Kidney capillary endothelial cell (primary cell): Measurements from ENCODE around the gene RIPK1.
"Not testable (repeated sequence)": the region's sequence is repeated elsewhere in the genome, so short reads cannot be mapped to it uniquely, and the experiment has no call there.

Source experiments
- DNase-seq: peaks from one replicate; pipeline ENCODE4 v3.0.0-alpha.2; 2018; ENCODE audit warnings: low spot score

The RIPK1 gene

DNA sequence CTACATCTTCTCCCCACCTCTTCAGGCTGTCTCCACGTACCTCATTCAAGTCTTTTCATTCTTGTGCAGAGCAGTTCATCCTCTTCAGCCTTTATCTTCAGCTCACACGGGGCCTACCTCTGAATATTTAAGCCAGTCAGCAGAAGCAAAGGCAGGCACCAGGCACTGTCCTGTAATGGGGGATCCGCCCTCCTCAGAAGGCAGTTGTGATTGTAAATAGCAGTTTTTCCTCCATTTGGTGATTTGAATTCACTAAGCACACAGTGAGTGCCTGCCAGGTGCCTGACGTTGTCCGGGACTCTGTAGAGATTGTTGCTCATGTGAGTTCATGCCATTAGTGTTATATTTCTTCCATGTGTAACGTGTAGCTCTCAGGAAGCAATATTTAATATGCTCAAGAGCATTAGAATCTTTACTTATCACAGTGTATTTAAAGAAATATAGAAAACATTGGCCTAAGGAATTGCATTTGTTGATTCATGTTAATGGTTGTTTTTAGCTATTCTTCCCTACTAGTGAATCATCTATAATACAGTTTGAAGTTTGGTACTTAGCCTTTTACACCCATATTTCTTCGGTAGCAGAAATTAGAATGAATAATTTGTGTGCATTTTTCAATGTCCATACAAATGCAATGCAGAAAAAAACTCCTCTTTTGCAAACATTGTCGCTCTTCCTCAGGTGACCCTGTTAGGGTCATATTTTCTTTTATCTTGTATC, 68.2 kb downstream of the RIPK1 start:
- no peak for DNase-seq

DNA sequence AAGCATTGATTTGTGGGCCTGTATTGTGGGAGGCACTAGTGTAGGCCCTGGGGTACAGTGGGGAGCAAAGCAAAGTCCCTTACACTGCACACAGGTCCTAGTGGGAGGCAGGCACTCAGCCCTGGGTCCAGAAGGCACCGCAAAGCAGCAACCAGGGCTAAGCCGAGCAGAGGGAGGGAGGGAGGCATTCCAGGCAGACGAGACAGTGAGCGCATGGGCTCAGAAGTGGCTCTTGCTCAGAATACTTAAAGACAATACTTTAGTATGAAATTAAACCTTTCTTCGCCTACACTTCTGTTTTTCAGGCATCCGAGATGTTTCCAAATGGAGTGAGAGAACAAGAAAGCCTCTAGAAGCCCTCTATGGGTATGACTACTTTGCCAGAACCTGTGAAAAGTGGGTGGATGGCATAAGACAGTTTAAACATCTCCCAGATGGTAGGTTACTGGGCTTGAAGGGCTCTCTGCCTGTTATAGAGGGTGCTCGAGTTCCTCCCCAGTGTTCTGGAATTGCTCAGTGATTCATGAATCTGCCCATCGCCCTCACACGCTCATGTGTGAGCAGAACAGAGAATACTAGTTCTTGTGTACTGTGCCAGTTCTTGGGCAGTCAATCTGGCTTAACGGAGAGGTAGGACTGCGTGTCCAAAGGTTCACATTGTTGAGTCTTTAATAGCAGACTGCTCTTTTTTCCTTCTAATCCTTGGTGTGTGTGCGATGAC, 68.9 kb downstream of the RIPK1 start:
- DNase-seq = no peak

DNA sequence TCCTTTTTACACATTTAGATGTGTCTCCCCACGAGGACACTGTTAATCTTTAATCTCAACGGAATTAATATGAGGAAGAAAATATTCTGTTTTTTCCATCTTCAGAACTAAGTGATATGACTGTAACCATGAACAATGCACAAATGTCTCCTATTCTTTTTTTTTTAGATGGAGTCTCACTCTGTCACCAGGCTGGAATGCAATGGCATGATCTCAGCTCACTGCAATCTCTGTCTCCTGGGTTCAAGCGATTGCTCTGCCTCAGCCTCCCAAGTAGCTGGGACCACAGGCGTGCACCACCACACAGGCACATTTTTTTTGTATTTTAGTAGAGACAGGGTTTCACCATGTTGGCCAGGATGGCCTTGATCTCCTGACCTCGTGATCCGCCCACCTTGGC, 69.6 kb downstream of the RIPK1 start:
- not testable (repeated sequence) for DNase-seq

DNA sequence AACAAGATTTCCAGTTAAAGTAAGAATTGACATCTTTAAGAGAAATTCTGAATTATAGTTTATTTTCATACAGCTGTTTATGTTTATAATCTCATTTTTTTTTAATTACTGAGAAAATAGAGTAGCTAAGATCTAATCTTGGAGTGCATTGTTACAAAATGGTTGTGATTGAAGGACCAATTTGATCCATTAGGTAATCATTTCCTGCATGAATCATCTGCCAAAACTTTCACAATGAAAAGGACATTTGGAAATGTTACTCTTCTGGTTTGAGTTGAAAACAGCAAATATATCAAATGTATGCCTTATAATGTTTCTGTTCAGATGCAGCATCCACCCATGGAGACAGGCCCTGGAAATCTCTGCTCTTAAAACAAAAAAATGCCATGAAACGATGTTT, 70.0 kb downstream of the RIPK1 start:
- no peak for DNase-seq

DNA sequence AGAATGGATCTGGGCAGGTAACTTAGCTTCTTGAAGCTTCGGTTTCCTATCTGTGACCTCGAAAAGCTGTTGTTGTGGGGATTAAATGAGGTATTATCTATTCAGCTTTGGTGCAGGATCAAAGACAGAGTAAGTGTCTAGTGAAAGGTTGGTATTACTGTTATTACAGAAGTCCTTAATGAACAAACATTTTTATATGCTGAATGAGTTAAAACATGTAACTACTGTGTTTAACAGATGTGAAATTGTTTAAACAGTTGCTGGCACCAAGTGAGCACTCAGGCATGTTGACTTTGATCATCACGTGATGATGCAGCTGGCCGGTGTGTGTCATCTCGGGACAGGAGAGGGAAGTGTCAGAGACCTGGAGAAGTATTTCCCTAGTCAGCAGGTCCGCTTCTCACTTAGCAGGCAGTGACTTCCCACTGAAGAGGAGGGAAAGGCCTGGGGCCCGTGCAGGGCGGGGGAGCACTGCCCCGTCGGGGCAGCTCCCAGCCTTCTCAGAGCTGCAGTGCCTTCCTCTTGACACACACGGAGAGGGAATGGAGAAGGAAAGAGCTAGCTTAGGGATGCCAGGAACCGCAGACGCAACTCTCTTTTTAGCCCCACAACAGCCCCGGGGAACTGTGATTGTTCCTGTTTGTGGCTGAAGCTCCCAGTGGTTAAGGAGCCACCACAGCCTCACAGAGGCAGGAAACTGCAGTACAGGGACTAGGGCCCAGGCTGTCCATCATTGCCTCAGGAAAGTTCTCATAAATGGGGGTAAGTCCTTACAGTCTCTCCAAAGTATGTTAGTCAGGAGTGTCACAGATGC, 71.0 kb downstream of the RIPK1 start:
- no peak for DNase-seq

DNA sequence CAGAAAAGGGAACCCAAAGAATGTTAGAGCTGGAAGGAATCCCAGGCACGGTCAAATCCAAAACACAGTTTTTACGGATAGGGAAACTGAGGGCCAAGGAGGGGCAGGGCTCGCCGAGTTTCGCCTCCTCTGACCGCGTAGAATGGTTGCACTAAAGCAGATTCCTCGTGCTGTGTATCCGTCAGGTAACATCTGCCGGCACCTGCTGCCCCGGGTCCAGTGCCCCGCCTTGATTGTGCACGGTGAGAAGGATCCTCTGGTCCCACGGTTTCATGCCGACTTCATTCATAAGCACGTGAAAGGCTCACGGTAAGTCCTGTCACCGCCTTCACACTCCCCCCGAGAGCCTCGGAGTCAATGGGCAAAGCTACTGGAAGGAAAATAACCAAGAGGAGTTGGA, 71.9 kb downstream of the RIPK1 start:
- no peak for DNase-seq

DNA sequence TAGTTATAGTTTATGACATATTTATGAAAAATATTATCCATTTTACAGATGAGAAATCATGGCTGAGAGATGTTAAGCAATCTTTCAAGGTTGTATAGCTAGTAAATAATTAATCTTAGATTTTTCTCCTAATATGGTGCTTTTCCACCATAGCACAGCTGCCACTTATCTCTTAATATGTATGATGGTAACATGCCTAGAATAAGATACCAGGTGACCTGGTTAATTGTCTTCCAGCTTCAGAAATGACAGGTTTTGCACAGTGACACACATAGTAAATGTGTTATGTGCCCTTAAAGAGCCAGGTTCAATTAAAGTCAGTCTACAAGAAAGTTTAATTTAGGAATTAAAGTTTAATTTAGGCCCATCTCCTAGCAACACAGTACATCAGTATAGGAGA, 74.2 kb downstream of the RIPK1 start:
- DNase-seq = no peak

DNA sequence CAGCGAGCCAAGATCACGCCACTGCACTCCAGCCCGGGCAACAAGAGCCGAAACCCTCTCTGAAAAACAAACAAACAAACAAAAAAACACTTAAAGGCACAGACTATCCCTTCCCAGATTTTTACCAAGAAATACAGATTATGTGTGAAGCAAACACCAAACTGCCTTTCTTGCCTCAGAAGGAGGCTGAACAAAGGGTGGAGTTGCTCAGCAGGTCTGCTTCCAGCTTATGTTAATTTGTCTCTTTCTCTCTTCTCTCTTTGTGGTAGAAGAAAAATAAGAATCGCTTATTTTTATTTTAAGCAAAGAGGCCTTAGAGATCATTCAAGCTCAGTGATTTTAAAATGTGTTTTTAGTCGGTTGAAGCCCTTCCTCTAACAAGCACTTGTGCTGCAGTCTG, 74.9 kb downstream of the RIPK1 start:
- DNase-seq = no peak

DNA sequence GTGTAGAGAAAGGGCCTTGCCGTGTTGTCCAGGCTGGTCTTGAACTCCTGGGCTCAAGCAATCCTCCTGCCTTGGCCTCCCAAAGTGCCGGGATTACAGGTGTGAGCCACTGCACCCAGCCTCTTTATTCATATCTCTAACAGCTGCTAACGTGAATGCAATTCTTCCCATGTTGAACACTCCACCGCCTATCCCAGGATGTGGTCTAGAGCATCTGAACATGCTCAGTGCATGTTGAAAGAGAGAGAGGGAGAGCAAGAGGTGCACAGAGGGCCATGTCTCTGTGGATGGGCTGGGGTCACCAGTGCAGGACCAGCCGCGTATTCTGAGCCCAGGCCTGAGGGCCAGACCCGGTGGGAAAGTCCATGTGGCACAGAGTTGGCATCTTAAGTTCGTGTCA, 76.3 kb downstream of the RIPK1 start:
- DNase-seq = no peak

DNA sequence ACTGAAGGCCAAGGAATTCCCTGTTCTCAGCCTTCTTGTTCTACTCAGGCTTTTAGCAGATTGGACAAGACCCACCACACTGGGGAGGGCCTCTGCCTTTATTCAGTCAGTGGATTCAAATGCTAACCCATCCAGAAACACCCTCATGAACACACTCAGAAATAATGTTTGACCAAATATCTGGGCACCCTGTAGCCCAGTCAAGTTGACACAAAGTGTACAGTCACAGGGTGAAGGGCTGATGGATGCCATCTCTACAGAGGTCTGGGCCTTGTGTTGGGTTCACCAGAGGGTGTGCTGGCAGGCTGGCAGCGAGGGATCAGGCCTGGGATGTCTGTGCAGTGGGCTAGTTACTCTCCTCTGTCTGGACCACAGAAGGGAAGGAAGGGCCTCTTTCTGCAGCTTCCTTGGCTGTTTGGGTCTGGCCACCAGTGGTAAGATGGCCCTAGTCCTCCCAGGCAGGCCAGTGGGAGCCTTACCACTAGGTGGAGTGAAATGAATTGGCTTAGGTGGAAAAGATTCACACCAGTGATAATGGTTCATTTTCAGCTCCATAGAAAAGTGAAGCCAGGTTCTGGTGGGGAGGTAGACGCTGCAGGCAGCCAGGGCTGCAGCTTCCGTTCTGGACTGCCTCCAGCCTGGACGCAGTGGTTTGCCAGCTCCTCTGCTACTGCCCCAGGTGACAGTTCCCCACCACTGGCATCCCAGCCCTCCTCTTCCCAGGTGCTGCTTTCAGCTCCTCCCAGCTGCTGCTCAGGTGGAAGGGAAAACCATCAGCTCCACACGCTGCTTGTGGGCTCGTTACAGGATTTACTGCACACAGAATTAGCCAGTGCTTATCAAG, 79.8 kb downstream of the RIPK1 start:
- no peak for DNase-seq

DNA sequence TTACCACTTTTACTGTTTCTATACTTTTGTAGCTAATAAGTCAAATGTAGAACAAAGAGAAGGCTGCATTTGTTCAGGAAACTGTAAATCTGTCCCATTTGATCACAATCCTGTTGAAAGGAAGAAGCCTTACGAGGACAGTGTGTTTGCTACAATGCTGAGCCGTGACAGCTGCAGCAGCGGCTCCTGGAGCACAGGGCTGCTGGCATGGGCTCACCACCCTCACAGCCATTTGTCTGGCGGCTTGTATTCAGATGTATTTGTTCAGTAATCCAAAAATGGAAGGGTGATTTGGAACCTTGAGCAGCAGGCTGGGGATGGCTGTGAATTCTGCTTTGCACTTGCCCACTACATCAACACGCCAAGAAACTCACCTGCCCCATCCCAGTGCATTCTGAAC, 83.4 kb downstream of the RIPK1 start:
- no peak for DNase-seq

DNA sequence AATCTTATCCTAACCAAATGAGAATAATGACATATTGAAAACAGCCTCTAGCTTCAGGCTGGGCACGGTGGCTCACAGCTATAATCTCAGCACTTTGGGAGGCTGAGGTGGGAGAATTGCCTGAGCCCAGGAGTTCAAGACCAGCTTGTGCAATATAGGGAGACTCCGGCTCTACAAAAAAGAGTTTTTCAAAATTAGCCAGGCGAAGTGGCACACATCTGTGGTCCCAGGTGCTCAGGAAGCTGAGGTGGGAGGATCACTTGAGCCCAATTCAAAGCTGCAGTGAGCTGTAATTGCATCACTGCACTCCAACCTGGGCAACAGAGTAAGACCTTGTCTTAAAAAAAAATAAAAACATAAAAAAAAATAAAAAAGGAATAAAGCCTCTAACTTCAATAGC, 84.4 kb downstream of the RIPK1 start:
- DNase-seq = no peak

DNA sequence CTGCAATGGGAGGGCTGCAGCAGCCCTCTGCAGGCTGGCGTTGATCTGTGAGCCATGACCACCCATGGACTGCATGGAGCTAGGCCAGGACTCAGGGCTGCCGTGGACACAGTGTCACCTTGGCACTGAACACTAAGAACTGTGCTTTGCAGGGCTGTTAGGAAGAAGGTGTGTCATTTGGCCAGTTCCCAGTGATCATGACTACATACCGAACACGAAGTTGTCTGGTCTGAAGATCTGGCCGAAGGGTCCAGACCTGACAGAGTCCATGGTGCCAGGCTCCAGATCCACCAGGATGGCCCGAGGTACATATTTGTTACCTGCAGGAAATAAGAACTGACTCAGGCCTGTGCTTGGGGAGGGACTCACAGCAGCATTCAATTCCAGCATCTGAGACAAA, 87.1 kb downstream of the RIPK1 start:
- not testable (repeated sequence) for DNase-seq

DNA sequence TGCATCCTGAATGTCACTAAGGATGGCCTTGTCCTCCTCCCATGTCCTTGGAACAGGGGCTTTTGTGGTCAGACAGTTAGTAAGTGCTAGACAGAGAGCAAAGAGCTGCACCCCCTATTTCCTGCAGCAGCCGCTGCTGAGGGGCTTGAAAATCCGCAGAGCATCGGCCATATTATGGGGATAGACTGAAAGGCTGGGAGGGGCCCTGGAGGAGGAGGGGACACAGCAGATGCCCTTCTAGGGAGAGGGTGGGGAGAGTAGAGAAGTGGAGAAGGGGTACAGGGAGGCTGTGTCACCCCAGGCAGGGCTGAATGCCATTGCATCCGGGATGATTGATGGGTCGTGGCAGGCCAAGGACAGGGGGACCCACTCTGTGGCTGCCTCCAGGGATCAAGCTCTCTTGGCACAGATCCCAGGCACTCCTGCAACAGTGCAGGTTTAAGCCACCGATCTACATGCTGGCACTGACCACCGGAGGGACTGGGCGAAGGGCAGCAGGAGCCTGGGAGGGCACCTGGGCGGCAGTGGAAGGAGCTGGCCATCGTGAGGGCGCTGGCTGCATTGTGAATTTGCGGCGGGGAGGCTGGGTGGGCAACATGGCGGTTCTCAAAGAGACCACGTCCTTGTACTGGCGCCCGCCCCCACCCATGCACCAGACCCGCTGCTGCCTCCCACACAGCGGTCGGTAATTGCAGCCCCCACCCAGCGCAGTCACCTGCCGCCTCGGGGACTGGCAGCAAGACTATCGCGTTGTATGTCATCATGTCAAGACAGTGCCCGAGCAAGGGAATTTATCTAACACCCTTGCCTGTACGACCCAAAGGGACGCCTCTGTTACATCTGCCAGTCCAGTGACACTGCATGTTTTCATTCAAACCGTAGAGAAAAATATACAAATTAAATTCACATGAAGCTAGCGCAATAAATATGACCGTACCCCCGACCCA, 88.2 kb downstream of the RIPK1 start:
- not testable (repeated sequence) for DNase-seq

DNA sequence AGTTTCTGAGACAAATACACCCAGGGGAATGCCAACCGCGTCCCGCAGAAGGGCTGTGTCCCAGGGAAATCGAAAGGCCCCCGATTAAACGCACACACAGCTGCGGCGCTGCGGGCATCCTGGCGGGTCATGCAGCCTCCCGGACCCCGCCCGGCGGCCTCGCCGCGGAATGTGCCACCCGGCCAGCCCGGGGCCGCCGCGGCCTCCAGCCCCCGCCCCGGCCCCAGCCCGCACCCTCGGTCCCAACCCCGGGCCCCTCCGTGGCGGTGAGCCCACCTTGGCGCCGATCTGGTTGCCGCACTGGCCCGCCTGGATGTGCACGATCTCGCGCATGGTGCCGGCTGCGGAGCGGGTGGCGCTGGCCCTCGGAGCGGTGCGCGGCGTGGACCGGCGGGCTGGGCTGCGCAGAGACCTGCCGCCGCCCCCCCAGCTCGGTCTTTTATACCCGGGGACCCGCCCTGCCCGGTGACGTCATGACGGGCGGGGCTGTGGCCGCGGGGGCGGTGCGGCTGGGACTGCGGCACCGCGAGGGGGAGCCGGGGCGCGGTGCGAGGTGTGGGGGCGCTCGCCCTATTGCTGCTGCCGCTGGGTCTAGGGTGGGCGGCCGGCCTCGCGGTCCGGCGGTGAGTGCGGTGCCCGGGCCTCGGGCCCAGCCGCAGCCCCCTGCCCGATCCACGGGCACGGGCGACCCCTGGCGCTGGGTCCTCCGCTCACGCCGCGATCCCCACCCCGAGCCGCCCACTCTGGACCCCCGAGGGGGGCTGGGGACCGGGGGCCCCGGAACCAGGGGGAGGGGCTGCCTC, 89.0 kb downstream of the RIPK1 start, which contains the start of gene TUBB2A:
TUBB2A (minus strand) TSS at position 414 of the 803 bp plus-strand sequence; CDS start at position 333, 81 bp downstream.
- peak; percentile 81 for DNase-seq

DNA sequence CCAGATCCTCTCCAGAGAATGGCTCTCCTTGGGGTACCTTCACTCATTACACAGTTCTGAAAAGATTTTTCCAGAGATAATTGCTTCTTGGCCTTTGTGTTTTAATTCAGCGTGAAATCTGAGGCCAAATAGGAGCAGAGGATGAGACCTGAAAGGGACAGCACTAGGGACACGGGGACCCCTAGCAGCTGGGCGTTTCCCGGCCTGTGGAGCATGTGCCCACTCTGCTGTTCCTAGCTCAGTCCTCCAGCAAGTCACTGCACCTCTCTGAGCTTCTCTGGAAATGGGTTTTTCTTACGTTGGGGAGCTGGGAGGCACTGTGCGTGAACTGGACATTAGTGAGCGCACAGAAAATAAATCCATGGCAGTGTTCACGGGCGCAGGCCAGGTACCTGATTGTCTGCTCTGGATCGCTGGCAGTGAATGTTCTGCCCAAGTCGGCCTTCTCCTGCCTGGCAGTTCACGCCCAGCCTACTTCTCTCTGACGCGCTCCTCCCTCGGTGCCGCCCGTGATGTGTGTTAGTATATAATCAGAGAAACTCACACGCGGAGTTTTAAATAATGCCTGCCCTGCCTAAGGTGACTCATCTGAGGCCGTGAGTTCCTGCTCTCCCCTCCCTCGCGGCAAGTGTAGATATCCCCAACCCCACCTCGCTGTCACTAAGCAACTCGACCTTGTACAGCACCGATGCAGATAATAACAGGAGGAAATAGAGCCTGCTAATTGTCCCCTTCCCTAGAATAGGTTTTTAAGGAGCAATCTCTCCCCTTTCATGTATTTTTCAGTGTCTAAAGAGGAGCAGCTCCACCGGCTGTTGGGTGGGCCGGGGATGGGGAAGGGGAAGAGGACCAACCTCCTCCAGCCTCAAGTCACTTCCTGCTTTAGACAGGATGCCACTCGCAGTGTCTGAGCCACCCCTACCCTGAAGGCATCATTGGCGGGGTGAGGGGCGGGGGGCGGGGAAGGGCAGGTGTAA, 91.8 kb downstream of the RIPK1 start:
- no peak for DNase-seq

DNA sequence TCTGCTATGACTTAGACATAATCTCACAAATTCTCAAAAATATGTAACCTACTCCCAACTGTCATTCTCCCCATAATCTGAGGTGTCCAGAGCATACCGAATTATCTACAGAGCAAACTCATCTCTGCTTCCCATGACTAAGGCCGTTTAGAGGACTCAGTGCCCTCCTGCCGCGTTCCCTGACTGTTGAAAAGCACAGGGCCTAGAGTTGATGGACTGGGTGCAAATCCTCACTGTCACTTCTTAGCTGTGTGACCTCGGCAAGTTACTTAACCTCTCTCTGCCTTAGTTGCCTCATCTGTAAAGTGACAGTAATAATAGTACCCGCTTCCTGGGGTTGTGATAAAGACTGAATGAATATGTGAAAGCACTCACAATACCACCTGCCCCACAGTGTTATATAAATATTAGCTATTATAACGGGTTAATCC, 93.8 kb downstream of the RIPK1 start:
- no peak for DNase-seq

DNA sequence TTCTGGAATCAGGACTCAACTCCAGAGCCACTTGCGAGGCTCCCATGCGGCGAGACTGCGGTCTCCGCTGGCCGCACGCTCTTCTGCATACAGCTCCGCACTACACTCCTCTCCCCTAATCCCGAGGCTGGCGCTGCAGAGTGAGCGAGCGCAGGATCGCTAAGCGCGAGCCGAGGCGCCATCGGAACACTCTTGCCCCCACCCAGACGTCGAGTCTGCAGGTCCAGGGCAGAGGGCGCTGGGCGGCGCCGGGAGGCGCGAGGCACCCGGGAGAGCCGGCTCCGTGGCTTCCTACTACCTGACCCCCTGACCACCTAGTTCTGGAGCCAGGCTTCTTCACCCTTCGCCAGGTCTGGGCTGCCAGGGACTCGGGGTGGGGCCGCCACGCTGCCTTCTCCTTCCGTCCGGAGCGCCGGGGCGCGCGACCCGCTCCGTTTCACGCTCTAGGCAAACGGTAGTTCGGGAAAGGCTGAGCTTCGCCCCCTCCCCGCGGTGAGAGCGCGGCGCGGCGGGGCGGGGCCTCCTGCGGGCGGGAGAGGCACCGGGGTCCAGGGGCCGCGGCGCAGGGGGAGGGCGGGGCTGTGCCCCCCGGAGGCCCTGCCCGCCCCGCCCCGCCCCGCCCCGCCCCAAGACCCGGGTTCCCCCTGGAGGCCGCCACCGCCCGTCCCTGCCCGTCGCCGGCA, 94.4 kb downstream of the RIPK1 start:
- no peak for DNase-seq
